HepG2 (cell line): ENCODE results near the gene MTHFD1L. TPM values are rescaled to one million over a fixed set of nuclear protein-coding genes. Genes with fewer than 3 reads are reported as not detected.
"Not testable (repeated sequence)": the region's sequence is repeated elsewhere in the genome, so short reads cannot be mapped to it uniquely, and the experiment has no call there.

Experiments used
- ARID3A ChIP-seq: IDR thresholded peaks from 2 replicates; pipeline ENCODE4 v1.6.1; 2012; ENCODE audit warnings: low read depth, low read length, improper control_type of control experiment
- CEBPG ChIP-seq: IDR thresholded peaks from 2 replicates; pipeline ENCODE4 v1.6.1; 2016
- EP300 ChIP-seq, 3 experiments: sonication (generic) in 1 of 3; formaldehyde crosslinking in 1 of 3; IDR thresholded peaks; 2 replicates each; pipeline versions ENCODE4 v1.5.1 to v1.6.1; 2011 to 2020; ENCODE audit warnings: low read depth in 2 of 3, low read length in 2 of 3, borderline replicate concordance in 1 of 3, improper control_type of control experiment in 1 of 3, mild to moderate bottlenecking in 1 of 3, missing genetic modification reagents in 1 of 3, moderate library complexity in 1 of 3
- FOSL2 ChIP-seq: sonication (generic); formaldehyde crosslinking; IDR thresholded peaks from 2 replicates; pipeline ENCODE4 v1.4.0; 2020; ENCODE audit warnings: missing genetic modification reagents
- GABPA ChIP-seq, 2 experiments: IDR thresholded peaks; 2 replicates each; pipeline ENCODE4 v1.6.1; 2011 to 2016; ENCODE audit warnings: low read depth in 2 of 2, low read length in 1 of 2, missing biosample characterization in 1 of 2, missing genetic modification characterization in 1 of 2
- HMGXB3 ChIP-seq: sonication (generic); formaldehyde crosslinking; IDR thresholded peaks from 2 replicates; pipeline ENCODE4 v1.4.0; 2020; ENCODE audit warnings: missing genetic modification reagents, borderline replicate concordance
- HOXA3 ChIP-seq: sonication (generic); formaldehyde crosslinking; IDR thresholded peaks from 2 replicates; pipeline ENCODE4 v1.5.0; 2020; ENCODE audit warnings: missing genetic modification reagents
- HOXA5 ChIP-seq: sonication (generic); formaldehyde crosslinking; IDR thresholded peaks from 2 replicates; pipeline ENCODE4 v1.4.0; 2020; ENCODE audit warnings: missing genetic modification reagents
- MIER3 ChIP-seq: IDR thresholded peaks from 2 replicates; pipeline ENCODE4 v1.6.1; 2016; ENCODE audit warnings: missing compliant biosample characterization, borderline replicate concordance
- TFAP4 ChIP-seq: sonication (generic); IDR thresholded peaks from 2 replicates; pipeline ENCODE4 v1.6.1; 2016; ENCODE audit warnings: low read depth, borderline replicate concordance
- ZNF414 ChIP-seq: sonication (generic); formaldehyde crosslinking; IDR thresholded peaks from 2 replicates; pipeline ENCODE4 v1.5.0; 2020; ENCODE audit warnings: missing genetic modification reagents
- ZNF607 ChIP-seq: sonication (generic); formaldehyde crosslinking; IDR thresholded peaks from 2 replicates; pipeline ENCODE4 v1.5.1; 2020; ENCODE audit warnings: missing genetic modification reagents, mild to moderate bottlenecking, borderline replicate concordance
- polyA plus RNA-seq, 8 experiments: library from polyadenylated mRNA; depleted of rRNA in 3 of 8; stranded (reverse) in 7 of 8; unstranded in 1 of 8; fragments of >200 nt; fragmentation: Illumina TruSeq in 4 of 8; extraction: Trizol in 4 of 8; gene quantifications; 2 replicates each; pipeline versions ENCODE4 v1.2.1 to v1.2.3, GENCODE V29; 2011 to 2016; ENCODE audit warnings: low read depth in 4 of 8, missing spikeins in 1 of 8, mixed read lengths in 1 of 8; ENCODE audit not compliant: insufficient read depth in 1 of 8
- total RNA-seq, 5 experiments: library from RNA; depleted of rRNA; stranded (reverse); fragments of >200 nt; fragmentation: Illumina TruSeq; extraction: Trizol; gene quantifications; 2 replicates each; pipeline ENCODE4 v1.2.3, GENCODE V29; 2016; ENCODE audit warnings: low read depth in 1 of 5
- TF ChIP-seq, protein P1 (sequence below): sonication (generic); formaldehyde crosslinking; IDR thresholded peaks from 2 replicates; pipeline ENCODE4 v1.4.0; 2020; ENCODE audit warnings: missing genetic modification reagents, borderline replicate concordance
- TF ChIP-seq, protein P2 (sequence below): IDR thresholded peaks from 2 replicates; pipeline ENCODE4 v1.6.1; 2012; ENCODE audit warnings: inconsistent platforms

MTHFD1L gene
- total and polyA plus RNA-seq, 2 of the 13 experiments (the other 11 are each of a cell fraction or from before 2014, with no cell fraction given) = 24.0 to 39.6 TPM

- peak; percentile 66; the same call in 1 of the 2 replicates for TF ChIP-seq MIER3 (CRISPR knock-in tag)
- TF ChIP-seq, protein P1, sequence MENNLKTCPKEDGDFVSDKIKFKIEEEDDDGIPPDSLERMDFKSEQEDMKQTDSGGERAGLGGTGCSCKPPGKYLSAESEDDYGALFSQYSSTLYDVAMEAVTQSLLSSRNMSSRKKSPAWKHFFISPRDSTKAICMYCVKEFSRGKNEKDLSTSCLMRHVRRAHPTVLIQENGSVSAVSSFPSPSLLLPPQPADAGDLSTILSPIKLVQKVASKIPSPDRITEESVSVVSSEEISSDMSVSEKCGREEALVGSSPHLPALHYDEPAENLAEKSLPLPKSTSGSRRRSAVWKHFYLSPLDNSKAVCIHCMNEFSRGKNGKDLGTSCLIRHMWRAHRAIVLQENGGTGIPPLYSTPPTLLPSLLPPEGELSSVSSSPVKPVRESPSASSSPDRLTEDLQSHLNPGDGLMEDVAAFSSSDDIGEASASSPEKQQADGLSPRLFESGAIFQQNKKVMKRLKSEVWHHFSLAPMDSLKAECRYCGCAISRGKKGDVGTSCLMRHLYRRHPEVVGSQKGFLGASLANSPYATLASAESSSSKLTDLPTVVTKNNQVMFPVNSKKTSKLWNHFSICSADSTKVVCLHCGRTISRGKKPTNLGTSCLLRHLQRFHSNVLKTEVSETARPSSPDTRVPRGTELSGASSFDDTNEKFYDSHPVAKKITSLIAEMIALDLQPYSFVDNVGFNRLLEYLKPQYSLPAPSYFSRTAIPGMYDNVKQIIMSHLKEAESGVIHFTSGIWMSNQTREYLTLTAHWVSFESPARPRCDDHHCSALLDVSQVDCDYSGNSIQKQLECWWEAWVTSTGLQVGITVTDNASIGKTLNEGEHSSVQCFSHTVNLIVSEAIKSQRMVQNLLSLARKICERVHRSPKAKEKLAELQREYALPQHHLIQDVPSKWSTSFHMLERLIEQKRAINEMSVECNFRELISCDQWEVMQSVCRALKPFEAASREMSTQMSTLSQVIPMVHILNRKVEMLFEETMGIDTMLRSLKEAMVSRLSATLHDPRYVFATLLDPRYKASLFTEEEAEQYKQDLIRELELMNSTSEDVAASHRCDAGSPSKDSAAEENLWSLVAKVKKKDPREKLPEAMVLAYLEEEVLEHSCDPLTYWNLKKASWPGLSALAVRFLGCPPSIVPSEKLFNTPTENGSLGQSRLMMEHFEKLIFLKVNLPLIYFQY (CRISPR knock-in tag) = peak; percentile 50; the same call in 1 of the 2 replicates
- peak; percentile 35; the same call in 1 of the 2 replicates for TF ChIP-seq TFAP4
- TF ChIP-seq FOSL2 (CRISPR knock-in tag) = peak; percentile 91
- peak; percentile 81 for TF ChIP-seq HOXA3 (CRISPR knock-in tag)
- peak; percentile 75; the same call in 1 of the 2 replicates for TF ChIP-seq ZNF607
- TF ChIP-seq, protein P2, sequence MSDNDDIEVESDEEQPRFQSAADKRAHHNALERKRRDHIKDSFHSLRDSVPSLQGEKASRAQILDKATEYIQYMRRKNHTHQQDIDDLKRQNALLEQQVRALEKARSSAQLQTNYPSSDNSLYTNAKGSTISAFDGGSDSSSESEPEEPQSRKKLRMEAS = peak; percentile 69; the same call in 1 of the 2 replicates
- TF ChIP-seq ARID3A = peak; percentile 94
- TF ChIP-seq HOXA5 (CRISPR knock-in tag) = 0 out of 2 replicates have a peak, but pooled peaks have one; percentile 30
- TF ChIP-seq EP300 (IDR thresholded peaks at IDR 0.05; ENCODE audit: low read depth in 2 of 2, low read length in 2 of 2) = peak in 1 of 2 experiments; percentile 88; a peak in 2 of 4 replicates
- peak; percentile 80; the same call in 1 of the 2 replicates for TF ChIP-seq EP300 (CRISPR knock-in tag; IDR thresholded peaks at IDR 0.05; ENCODE audit: borderline replicate concordance)
- TF ChIP-seq HMGXB3 (CRISPR knock-in tag) = 0 out of 2 replicates have a peak, but pooled peaks have one; percentile 11
- TF ChIP-seq CEBPG = peak; percentile 52
- not testable (repeated sequence) for TF ChIP-seq GABPA (IDR thresholded peaks at IDR 0.05; ENCODE audit: low read depth, low read length)
- peak; percentile 68 for TF ChIP-seq GABPA (CRISPR knock-in tag; IDR thresholded peaks at IDR 0.05; ENCODE audit: low read depth)
- TF ChIP-seq ZNF414 = peak; percentile 71; the same call in 1 of the 2 replicates
Measured at GRCh38 chr6:151036211-151036721, 170.8 kb downstream of the MTHFD1L start (continued).
